ENCODE data around the gene MAMLD1. TPM values are rescaled to one million over a fixed set of nuclear protein-coding genes. Genes with fewer than 3 reads are reported as not detected.
A peak's percentile ranks its signal among the peaks of the same experiment; 100 is the strongest.

The MAMLD1 gene
- total RNA-seq, 1 experiment from 2014 or later, result 0.48 TPM

- Mint-ChIP-seq H3K9me3 (peaks cover 43 to 53% of the 10 kb centered on the region in 2 experiments), H3K36me3 (ENCODE audit: insufficient read depth in 1 of 3, low read depth in 3 of 3) (peaks cover 0 to 7% (median 4%) of the 10 kb centered on the region in 3 experiments; a peak in 4 of 7 replicates), H3K4me3 (peak overlapping the region in 1 of 2 experiments; percentile 78; a peak in 3 of 5 replicates), H3K27ac (no peak overlapping the region), H3K4me1 (peaks cover 13 to 15% of the 10 kb centered on the region in 2 experiments), H3K27me3 (ENCODE audit: low read depth) (peaks cover 56% of the 10 kb centered on the region)
- Histone ChIP-seq H3K9ac (ENCODE audit: extremely low read depth, insufficient read length, low read length) (no peak overlapping the region), H3K79me2 (ENCODE audit: insufficient read depth, low read length) (no peaks in the 10 kb centered on the region), H3K14ac (ENCODE audit: insufficient read depth, low read length) (no peak overlapping the region), H3K4me1 (ENCODE audit: insufficient read depth, low read length) (no peaks in the 10 kb centered on the region; the same call in 1 of the 2 replicates), H3K23me2 (ENCODE audit: insufficient read length, low read depth, low read length, poor library complexity, severe bottlenecking) (peaks cover 30% of the 10 kb centered on the region), H2BK120ac (ENCODE audit: low read depth, low read length, poor library complexity, severe bottlenecking) (no peak overlapping the region), H3K18ac (ENCODE audit: insufficient read length, low read depth, low read length) (no peak overlapping the region), H3T11ph (ENCODE audit: low read length) (no peak overlapping the region), H3K4me2 (ENCODE audit: insufficient read depth, insufficient read length, low read length) (peak overlapping the region; percentile 92), H3K79me1 (ENCODE audit: insufficient read depth, low read depth, low read length, poor library complexity, severe bottlenecking) (no peaks in the 10 kb centered on the region), H3K27me3 (ENCODE audit: insufficient read depth, low read length) (peaks cover 32% of the 10 kb centered on the region; the same call in 1 of the 2 replicates), H3K23ac (ENCODE audit: insufficient read length, low read depth, low read length) (no peak overlapping the region), H2BK20ac (ENCODE audit: low read depth, low read length, poor library complexity, severe bottlenecking) (no peak overlapping the region), H2BK15ac (ENCODE audit: low read depth, low read length) (no peak overlapping the region), H3K4ac (ENCODE audit: low read depth, low read length) (no peak overlapping the region), H4K91ac (ENCODE audit: insufficient read length, low read depth, low read length) (no peak overlapping the region), H4K8ac (replicated peaks; ENCODE audit: insufficient read length, low read depth, low read length) (no peak overlapping the region), H2AK5ac (ENCODE audit: insufficient read length, low read length) (no peak overlapping the region), H4K20me1 (ENCODE audit: control insufficient read depth, insufficient read depth, insufficient read length) (no peaks in the 10 kb centered on the region), H2AFZ (ENCODE audit: low read length) (no peak overlapping the region), H4K5ac (ENCODE audit: insufficient read length, low read depth, low read length) (no peak overlapping the region), H3K9me3 (ENCODE audit: control insufficient read depth, low read depth, low read length) (no peaks in the 10 kb centered on the region), H2BK12ac (ENCODE audit: insufficient read length, low read depth, low read length) (no peak overlapping the region), H2BK5ac (ENCODE audit: insufficient read length, low read length) (no peak overlapping the region), H3K27ac (ENCODE audit: insufficient read length, low read depth, low read length) (no peak overlapping the region), H3K56ac (ENCODE audit: insufficient read length, low read depth, low read length) (no peak overlapping the region)
- no peak for TF ChIP-seq CTCF (conservative IDR thresholded peaks at IDR 0.05)
- no CpG with 5 or more reads among the region's 5 CpGs for WGBS (ENCODE audit: extremely low coverage, insufficient read length, low lambda C conversion rate)
- DNase-seq, result peak; percentile 10
Observed at GRCh38 chrX:150366951-150367545, 3.9 kb downstream of the MAMLD1 start.
